Stimulated activated CD8-positive, alpha-beta memory T cell treated with anti-CD3 and anti-CD28 coated beads, Interleukin-2, amount 100 ng/mL, for 1 hour (primary cell): Measurements from ENCODE around the gene MBD2.

Experiments used
- DNase-seq, 2 donors: peaks; one replicate each; pipeline ENCODE4 v3.0.0-alpha.2; 2020; ENCODE audit warnings: low read depth in 2 of 2

The MBD2 gene

GRCh38 chr18:54202851-54203250 is 21.6 kb downstream of the MBD2 start:
- no peak for DNase-seq

GRCh38 chr18:54197747-54198411 is 26.6 kb downstream of the MBD2 start:
- DNase-seq: no peak

- DNase-seq: no peak
Measured at GRCh38 chr18:54193786-54194185, 30.7 kb downstream of the MBD2 start.

- DNase-seq: no peak
Measured at GRCh38 chr18:54192900-54193299, 31.6 kb downstream of the MBD2 start.

GRCh38 chr18:54192415-54192814 is 32.1 kb downstream of the MBD2 start:
- DNase-seq: no peak

- no peak for DNase-seq
Measured at GRCh38 chr18:54191352-54191751, 33.1 kb downstream of the MBD2 start.

GRCh38 chr18:54187372-54187771 is 37.1 kb downstream of the MBD2 start:
- no peak for DNase-seq

- no peak for DNase-seq
Measured at GRCh38 chr18:54184836-54185235, 39.6 kb downstream of the MBD2 start.

GRCh38 chr18:54183390-54183789 is 41.1 kb downstream of the MBD2 start:
- no peak for DNase-seq

GRCh38 chr18:54181856-54182602 is 42.4 kb downstream of the MBD2 start:
- DNase-seq: no peak

GRCh38 chr18:54173980-54174630 is 50.4 kb downstream of the MBD2 start:
- DNase-seq: no peak

- no peak for DNase-seq
Measured at GRCh38 chr18:54173250-54173649, 51.2 kb downstream of the MBD2 start.

- no peak for DNase-seq
Measured at GRCh38 chr18:54169431-54170403, 54.8 kb downstream of the MBD2 start.

- DNase-seq: no peak
Measured at GRCh38 chr18:54165450-54165849, 59.0 kb downstream of the MBD2 start.

- DNase-seq: no peak
Measured at GRCh38 chr18:54163453-54163852, 61.0 kb downstream of the MBD2 start.

GRCh38 chr18:54162431-54162830 is 62.0 kb downstream of the MBD2 start:
- DNase-seq: no peak

GRCh38 chr18:54161267-54161666 is 63.2 kb downstream of the MBD2 start:
- no peak for DNase-seq

- DNase-seq: no peak
Measured at GRCh38 chr18:54159906-54160305, 64.6 kb downstream of the MBD2 start.

GRCh38 chr18:54157646-54158385 is 66.7 kb downstream of the MBD2 start:
- DNase-seq: no peak

GRCh38 chr18:54155412-54155811 is 69.1 kb downstream of the MBD2 start:
- DNase-seq: no peak

GRCh38 chr18:54154231-54154630 is 70.2 kb downstream of the MBD2 start:
- DNase-seq: no peak
